Measurements from ENCODE around the gene ZNF77.
"Not testable (repeated sequence)": the region's sequence is repeated elsewhere in the genome, so short reads cannot be mapped to it uniquely, and the experiment has no call there.

ZNF77 gene

GRCh38 chr19:2917275-2918184 is 27.2 kb downstream of the ZNF77 start:
- no peak for DNase-seq (ENCODE audit: low read depth in 2 of 2)

- DNase-seq (ENCODE audit: low read depth in 2 of 2) = no peak
Measured at GRCh38 chr19:2912306-2912705, 32.5 kb downstream of the ZNF77 start.

- DNase-seq (ENCODE audit: low read depth in 2 of 2) = no peak
Measured at GRCh38 chr19:2906631-2907195, 38.1 kb downstream of the ZNF77 start.

- no peak for DNase-seq (ENCODE audit: low read depth in 2 of 2)
Measured at GRCh38 chr19:2905918-2906519, 38.8 kb downstream of the ZNF77 start.

GRCh38 chr19:2903326-2903725 is 41.4 kb downstream of the ZNF77 start:
- DNase-seq (ENCODE audit: low read depth in 2 of 2) = not testable (repeated sequence)

GRCh38 chr19:2902590-2903218 is 42.1 kb downstream of the ZNF77 start:
- no peak for DNase-seq (ENCODE audit: low read depth in 2 of 2)

GRCh38 chr19:2900296-2901252 is 44.2 kb downstream of the ZNF77 start, which contains the start of gene ZNF57:
ZNF57 (plus strand) TSS chr19:2900928; CDS start chr19:2901046, 118 bp downstream.
- DNase-seq (ENCODE audit: low read depth in 2 of 2) = peak; percentile 99

GRCh38 chr19:2896694-2897093 is 48.1 kb downstream of the ZNF77 start:
- DNase-seq (ENCODE audit: low read depth in 2 of 2) = no peak

- DNase-seq (ENCODE audit: low read depth in 2 of 2) = not testable (repeated sequence)
Measured at GRCh38 chr19:2890531-2890930, 54.2 kb downstream of the ZNF77 start.

GRCh38 chr19:2888731-2889224 is 56.0 kb downstream of the ZNF77 start:
- peak in 1 of 2 donors; percentile 58 for DNase-seq (ENCODE audit: low read depth in 2 of 2)

GRCh38 chr19:2887391-2887914 is 57.3 kb downstream of the ZNF77 start:
- DNase-seq (ENCODE audit: low read depth in 2 of 2) = no peak

GRCh38 chr19:2885736-2886135 is 59.0 kb downstream of the ZNF77 start:
- DNase-seq (ENCODE audit: low read depth in 2 of 2) = no peak

GRCh38 chr19:2883686-2884439 is 60.9 kb downstream of the ZNF77 start:
- DNase-seq (ENCODE audit: low read depth in 2 of 2) = no peak
